AG09309 (cell line): ENCODE results near the gene NEK9.

ENCODE experiments used
- DNase-seq: peaks from one replicate; pipeline ENCODE4 v3.0.0-alpha.2; 2010; ENCODE audit warnings: low read depth
- H3K4me3 ChIP-seq: 2 replicates; pipeline ENCODE4 v1.5.1; 2011; ENCODE audit warnings: mild to moderate bottlenecking, low read depth, low read length, moderate library complexity; ENCODE audit not compliant: control insufficient read depth
- TF ChIP-seq, protein P1 (sequence below): IDR thresholded peaks from 2 replicates; pipeline ENCODE4 v1.5.1; 2011; ENCODE audit warnings: mild to moderate bottlenecking, low read depth, low read length, inconsistent platforms; ENCODE audit not compliant: insufficient read depth, control insufficient read depth; ENCODE audit errors: missing control alignments

NEK9 gene

GRCh38 chr14:75048101-75048500, 78.7 kb downstream of the NEK9 start:
- H3K4me3 ChIP-seq: no peak overlapping the region
- no peak for DNase-seq
- TF ChIP-seq, protein P1, sequence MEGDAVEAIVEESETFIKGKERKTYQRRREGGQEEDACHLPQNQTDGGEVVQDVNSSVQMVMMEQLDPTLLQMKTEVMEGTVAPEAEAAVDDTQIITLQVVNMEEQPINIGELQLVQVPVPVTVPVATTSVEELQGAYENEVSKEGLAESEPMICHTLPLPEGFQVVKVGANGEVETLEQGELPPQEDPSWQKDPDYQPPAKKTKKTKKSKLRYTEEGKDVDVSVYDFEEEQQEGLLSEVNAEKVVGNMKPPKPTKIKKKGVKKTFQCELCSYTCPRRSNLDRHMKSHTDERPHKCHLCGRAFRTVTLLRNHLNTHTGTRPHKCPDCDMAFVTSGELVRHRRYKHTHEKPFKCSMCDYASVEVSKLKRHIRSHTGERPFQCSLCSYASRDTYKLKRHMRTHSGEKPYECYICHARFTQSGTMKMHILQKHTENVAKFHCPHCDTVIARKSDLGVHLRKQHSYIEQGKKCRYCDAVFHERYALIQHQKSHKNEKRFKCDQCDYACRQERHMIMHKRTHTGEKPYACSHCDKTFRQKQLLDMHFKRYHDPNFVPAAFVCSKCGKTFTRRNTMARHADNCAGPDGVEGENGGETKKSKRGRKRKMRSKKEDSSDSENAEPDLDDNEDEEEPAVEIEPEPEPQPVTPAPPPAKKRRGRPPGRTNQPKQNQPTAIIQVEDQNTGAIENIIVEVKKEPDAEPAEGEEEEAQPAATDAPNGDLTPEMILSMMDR: no peak

GRCh38 chr14:75047506-75047905, 79.3 kb downstream of the NEK9 start:
- H3K4me3 ChIP-seq: no peak overlapping the region
- TF ChIP-seq, protein P1: no peak
- DNase-seq: no peak

DNA sequence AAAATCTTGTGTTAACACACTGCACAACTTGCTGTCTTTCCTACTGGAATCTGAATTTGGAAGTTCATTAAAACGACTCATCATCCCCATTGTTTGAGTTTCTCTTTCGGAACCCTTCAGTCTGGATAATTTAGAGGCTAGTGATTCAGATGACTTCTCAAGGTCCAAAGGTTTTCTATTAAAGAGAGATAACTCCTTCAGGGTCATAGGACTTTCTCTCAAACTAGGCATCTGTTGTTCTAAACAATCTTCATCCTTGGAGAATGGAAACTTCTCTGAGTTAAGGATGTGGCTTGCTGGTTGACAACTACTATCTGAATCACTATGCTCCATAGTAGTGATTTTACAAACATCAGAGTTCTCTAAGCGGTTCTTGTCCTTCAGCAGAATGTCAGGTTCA, 79.9 kb downstream of the NEK9 start:
- H3K4me3 ChIP-seq: no peak overlapping the region
- DNase-seq: no peak
- TF ChIP-seq, protein P1: no peak

- H3K4me3 ChIP-seq: no peak overlapping the region
- TF ChIP-seq, protein P1: no peak
Observed at GRCh38 chr14:75046275-75046674, 80.6 kb downstream of the NEK9 start.

GRCh38 chr14:75044752-75045151, 82.1 kb downstream of the NEK9 start:
- no peak overlapping the region for H3K4me3 ChIP-seq
- TF ChIP-seq, protein P1: no peak
- DNase-seq: no peak

More at GRCh38 chr14:75046275-75046674, 80.6 kb downstream of the NEK9 start:
- DNase-seq: no peak

GRCh38 chr14:75044322-75044721, 82.5 kb downstream of the NEK9 start:
- DNase-seq: no peak
- H3K4me3 ChIP-seq: no peak overlapping the region
- TF ChIP-seq, protein P1: no peak

DNA sequence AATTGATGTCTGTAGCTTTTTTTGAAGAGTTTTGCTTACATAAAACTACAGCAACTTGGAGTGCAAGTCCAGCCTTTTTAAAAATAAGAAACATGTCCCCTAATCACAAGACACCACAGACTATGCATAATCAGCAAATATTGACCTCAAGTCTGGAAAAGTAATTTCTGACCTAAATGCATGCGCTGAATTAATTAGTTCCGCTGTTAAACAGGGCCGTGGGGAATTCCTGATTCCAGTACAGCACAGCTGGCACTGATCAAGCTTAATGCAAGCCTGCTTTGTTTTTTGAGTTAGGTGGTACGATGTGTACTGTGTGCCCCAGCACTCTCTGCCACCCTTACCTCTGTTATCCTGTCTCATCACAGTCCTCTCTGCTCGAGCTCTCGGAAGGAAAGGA, 84.8 kb downstream of the NEK9 start:
- H3K4me3 ChIP-seq: no peak overlapping the region
- no peak for DNase-seq
- TF ChIP-seq, protein P1: no peak
